ENCODE measurements around the gene TMIGD2. TPM values are rescaled to one million over a fixed set of nuclear protein-coding genes. Genes with fewer than 3 reads are reported as not detected.
A peak's percentile ranks its signal among the peaks of the same experiment; 100 is the strongest.

TMIGD2 gene
- total and polyA plus RNA-seq, 4 donors: 0.16 to 0.94 (median 0.48) TPM

DNA sequence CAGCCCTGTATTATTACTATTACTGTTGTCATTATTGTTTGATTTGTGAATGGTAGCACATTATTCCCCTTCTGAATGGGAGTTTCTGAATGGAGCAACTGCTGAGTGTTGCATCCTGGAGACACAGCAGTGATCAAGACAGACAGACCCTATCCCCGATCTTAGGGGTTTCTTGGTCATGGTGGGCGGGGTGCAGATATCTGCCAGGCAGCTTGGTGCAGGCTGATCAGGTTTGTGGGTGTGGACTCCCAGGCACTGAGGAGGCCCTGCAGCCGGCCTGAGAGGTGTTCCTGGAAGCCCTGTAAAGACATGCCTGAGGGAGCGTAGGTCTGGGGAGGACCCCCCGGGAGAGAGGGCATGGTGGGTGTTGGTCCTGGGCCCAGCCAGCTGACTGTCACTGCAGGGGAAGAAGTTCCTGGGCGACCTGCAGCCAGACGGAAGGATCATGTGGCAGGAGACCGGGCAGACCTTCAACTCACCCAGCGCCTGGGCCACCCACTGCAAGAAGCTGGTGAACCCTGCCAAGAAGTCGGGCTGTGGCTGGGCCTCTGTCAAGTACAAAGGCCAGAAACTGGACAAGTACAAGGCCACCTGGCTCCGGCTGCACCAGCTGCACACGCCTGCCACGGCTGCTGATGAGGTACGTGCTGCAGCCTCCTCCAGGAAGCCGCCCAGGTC lies 43.3 kb upstream of the TMIGD2 start (continued):
- peak; percentile 80 to 92 for TF ChIP-seq HNF4A (conservative IDR thresholded peaks at IDR 0.05)

DNA sequence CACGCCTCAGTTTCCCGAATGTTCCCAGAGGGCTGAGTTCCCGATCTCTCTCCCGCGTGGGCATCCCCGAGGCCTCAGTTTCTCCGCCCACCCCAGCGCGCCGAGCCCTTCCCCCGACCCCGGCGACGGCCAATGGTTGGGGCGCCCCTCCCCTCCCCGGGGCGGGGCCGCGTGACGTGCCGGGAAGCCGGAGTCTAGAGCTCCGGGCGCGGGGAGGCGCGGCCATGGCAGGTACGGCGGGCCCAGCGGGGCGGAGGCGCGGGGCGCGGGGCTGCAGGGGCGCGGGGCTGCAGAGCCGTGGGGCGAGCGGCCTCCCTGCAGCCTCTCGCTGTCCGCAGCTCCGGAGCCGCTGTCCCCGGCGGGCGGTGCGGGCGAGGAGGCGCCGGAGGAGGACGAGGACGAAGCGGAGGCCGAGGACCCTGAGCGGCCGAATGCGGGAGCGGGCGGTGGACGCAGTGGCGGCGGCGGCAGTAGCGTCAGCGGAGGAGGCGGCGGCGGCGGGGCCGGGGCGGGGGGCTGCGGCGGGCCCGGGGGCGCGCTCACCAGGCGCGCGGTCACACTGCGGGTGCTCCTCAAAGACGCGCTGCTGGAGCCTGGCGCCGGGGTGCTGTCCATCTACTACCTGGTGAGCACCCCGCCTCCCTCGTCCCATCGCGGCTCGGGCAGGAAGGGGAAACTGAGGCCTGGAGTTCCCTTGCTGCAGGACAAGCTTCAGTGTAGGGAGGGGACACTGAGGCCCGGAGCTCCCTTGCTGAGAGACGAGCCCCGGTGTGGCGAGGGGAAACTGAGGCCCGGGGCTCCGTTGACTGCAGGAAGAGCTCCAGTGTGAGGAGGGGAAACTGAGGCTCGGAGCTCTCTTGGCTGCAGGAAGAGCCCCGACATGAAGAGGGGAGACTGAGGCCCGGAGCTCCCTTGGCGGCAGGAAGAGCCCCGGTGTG lies 41.5 kb upstream of the TMIGD2 start, which contains the start of gene MPND:
Gene MPND (plus strand): TSS at position 193 of the 938 bp plus-strand sequence. CDS start 32 bp downstream, at position 225.
- Histone ChIP-seq H3K4me1 (ENCODE audit: control insufficient read depth in 4 of 4, insufficient read depth in 4 of 4, low read length in 3 of 4) (peaks cover 8 to 57% (median 47%) of the 10 kb centered on the region in 4 donors), H3K9ac (ENCODE audit: low read depth in 1 of 2, low read length in 2 of 2) (peak within 1 kb of the TSS; percentile 10 to 75)
- WGBS: 4% methylated on average over 101 of the region's 101 CpGs

GRCh38 chr19:4342615-4343369 lies 40.6 kb upstream of the TMIGD2 start:
- Histone ChIP-seq H3K9ac (ENCODE audit: low read depth in 1 of 2, low read length in 2 of 2) (peak overlapping the region in 1 of 2 donors; percentile 10), H3K27ac (ENCODE audit: low read depth in 1 of 2, low read length in 2 of 2) (peak overlapping the region; percentile 93 to 95)
- peak; percentile 51 for TF ChIP-seq NR2F2 (IDR thresholded peaks at IDR 0.05)
- peak; percentile 100 for TF ChIP-seq SP1 (IDR thresholded peaks at IDR 0.05)
- peak; percentile 27 for TF ChIP-seq TAF1 (conservative IDR thresholded peaks at IDR 0.05)
- peak; percentile 97 to 99 for TF ChIP-seq HNF4A (conservative IDR thresholded peaks at IDR 0.05)
- TF ChIP-seq YY1 (IDR thresholded peaks at IDR 0.05): peak; percentile 88
- TF ChIP-seq JUND (IDR thresholded peaks at IDR 0.05): peak; percentile 26 to 51
- peak; percentile 72 for TF ChIP-seq FOXA1 (IDR thresholded peaks at IDR 0.05)
- TF ChIP-seq ATF3 (IDR thresholded peaks at IDR 0.05): peak; percentile 64
- TF ChIP-seq REST (IDR thresholded peaks at IDR 0.05): peak; percentile 92
- TF ChIP-seq, protein P1, sequence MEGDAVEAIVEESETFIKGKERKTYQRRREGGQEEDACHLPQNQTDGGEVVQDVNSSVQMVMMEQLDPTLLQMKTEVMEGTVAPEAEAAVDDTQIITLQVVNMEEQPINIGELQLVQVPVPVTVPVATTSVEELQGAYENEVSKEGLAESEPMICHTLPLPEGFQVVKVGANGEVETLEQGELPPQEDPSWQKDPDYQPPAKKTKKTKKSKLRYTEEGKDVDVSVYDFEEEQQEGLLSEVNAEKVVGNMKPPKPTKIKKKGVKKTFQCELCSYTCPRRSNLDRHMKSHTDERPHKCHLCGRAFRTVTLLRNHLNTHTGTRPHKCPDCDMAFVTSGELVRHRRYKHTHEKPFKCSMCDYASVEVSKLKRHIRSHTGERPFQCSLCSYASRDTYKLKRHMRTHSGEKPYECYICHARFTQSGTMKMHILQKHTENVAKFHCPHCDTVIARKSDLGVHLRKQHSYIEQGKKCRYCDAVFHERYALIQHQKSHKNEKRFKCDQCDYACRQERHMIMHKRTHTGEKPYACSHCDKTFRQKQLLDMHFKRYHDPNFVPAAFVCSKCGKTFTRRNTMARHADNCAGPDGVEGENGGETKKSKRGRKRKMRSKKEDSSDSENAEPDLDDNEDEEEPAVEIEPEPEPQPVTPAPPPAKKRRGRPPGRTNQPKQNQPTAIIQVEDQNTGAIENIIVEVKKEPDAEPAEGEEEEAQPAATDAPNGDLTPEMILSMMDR (IDR thresholded peaks at IDR 0.05; ENCODE audit: low read depth, low read length, missing input control): no peak
- peak; percentile 88 to 94 for TF ChIP-seq RXRA (IDR thresholded peaks at IDR 0.05)

More for the DNA sequence above, 41.5 kb upstream of the TMIGD2 start, which contains the start of gene MPND:
- Histone ChIP-seq H3K36me3 (ENCODE audit: control insufficient read depth in 4 of 4, insufficient read depth in 3 of 4, low read depth in 1 of 4, low read length in 3 of 4) (peaks cover 0 to 2% (median 0%) of the 10 kb centered on the region in 4 donors), H3K9me3 (ENCODE audit: control insufficient read depth in 4 of 4, low read length in 3 of 4) (no peaks in the 10 kb centered on the region), H3K27me3 (ENCODE audit: control insufficient read depth in 4 of 4, insufficient read depth in 4 of 4, low read length in 3 of 4) (no peaks in the 10 kb centered on the region), H3K4me3 (ENCODE audit: low read depth in 1 of 3, low read length in 3 of 3) (peak within 1 kb of the TSS; percentile 69 to 84 (median 82)), H3K27ac (ENCODE audit: low read depth in 1 of 2, low read length in 2 of 2) (peak within 1 kb of the TSS; percentile 93 to 95)
- DNase-seq (ENCODE audit: low spot score): peak; percentile 92
- TF ChIP-seq REST (IDR thresholded peaks at IDR 0.05) (peak; percentile 36), NR2F2 (IDR thresholded peaks at IDR 0.05) (no peak)

More at GRCh38 chr19:4342615-4343369, 40.6 kb upstream of the TMIGD2 start:
- peaks cover 0 to 2% (median 0%) of the 10 kb centered on the region in 4 donors for H3K36me3 ChIP-seq (ENCODE audit: control insufficient read depth in 4 of 4, insufficient read depth in 3 of 4, low read depth in 1 of 4, low read length in 3 of 4)
- H3K9me3 ChIP-seq (ENCODE audit: control insufficient read depth in 4 of 4, low read length in 3 of 4): no peaks in the 10 kb centered on the region
- peak; percentile 90 for DNase-seq (ENCODE audit: low spot score)
- H3K4me3 ChIP-seq (ENCODE audit: low read depth in 1 of 3, low read length in 3 of 3): peak overlapping the region; percentile 54 to 84 (median 82)
- under 1% methylated on average over 39 of the region's 39 CpGs for WGBS
- peaks cover 8 to 58% (median 49%) of the 10 kb centered on the region in 4 donors for H3K4me1 ChIP-seq (ENCODE audit: control insufficient read depth in 4 of 4, insufficient read depth in 4 of 4, low read length in 3 of 4)
- H3K27me3 ChIP-seq (ENCODE audit: control insufficient read depth in 4 of 4, insufficient read depth in 4 of 4, low read length in 3 of 4): no peaks in the 10 kb centered on the region
